ACHN (cell line): ENCODE measurements around the gene USH2A.

Experiments
- DNase-seq: peaks from one replicate; pipeline ENCODE4 v3.0.0-alpha.2; 2015
- in situ Hi-C: cut with HindIII; loops from 2 replicates; pipeline ENCODE4 v1.10.0; 2017; ENCODE audit warnings: low sequenced_read_pairs, low pct_ligation_motif_present, low pct_unique_long_range_greater_than_20kb

USH2A gene

DNA sequence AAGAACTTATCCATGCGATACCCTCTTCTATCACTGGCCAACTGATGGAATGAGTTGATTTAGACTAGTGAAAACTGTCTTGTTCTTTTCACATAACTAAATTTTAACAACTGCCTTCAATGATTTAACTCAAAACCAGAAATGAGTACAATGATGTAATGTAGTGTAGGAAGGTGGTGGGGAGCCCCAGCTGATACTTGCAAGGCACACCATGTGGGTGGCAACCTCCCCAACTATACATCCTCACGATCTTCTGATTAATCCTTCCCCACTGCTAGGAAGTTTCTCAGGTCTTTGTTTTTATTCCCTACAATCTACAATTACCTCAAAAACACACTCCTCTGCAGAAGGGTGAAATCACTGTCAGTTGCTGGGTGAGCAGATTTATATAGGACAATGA, 755.5 kb downstream of the USH2A start:
- no peak for DNase-seq
- in situ Hi-C loops: no loop called here

DNA sequence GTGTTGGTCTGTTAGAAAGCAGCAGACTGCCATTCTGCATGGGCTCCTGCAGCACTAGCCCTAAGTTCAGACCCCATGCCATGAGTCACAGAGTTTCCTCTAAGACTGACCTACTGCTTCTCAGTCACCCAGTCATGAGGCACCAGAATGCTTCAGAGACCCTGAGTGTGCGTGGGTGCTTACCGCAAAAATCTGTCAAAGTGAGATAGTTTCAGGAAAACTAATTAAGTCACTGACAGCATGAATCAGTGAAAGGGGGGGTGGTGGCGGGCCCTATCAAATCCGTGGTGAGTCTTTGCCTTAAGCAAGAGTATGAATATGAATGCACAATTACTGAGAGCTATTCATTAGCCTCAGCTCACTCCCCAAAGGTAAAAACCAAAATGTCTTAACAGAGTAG, 758.0 kb downstream of the USH2A start:
- no peak for DNase-seq
- in situ Hi-C loops: no loop called here

DNA sequence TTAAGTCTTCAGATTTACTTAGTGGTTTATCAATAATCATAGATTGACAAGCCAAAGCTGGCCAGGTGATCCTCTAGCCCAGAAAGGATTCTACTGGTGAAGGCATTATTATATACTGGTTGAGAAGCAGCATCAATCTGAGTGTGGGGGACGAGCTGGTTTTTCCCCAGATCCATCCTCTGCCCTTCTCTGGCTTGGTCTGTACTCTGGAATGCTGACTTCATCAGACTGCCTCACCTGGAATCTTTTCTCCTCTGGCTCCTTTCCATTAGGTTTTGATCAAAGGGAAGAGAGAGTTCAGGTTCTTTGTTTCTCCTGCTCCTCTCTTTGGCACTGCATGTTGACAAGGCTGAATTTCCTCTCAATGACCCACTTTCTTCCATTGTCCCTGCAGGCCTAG, 762.2 kb downstream of the USH2A start:
- in situ Hi-C loops: no loop called here
- DNase-seq: no peak

DNA sequence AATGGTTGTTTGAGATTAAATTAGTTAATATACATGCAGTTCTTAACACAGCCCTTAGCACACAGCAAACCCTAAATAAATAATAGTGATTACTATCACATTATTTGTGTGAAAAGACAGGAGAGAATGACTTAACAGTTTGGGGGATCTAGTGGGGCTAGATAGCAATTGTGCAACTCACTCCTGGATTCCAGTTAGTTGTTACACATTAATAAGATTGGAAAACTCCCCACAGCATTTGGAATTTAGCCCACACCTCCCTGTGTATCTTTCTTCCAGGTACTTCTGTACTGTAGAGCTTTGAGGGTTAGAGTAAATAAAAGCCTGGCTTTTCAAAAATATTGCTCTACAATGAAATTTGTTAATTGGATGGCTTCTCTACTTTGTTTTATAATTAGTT, 763.0 kb downstream of the USH2A start:
- DNase-seq: no peak
- in situ Hi-C loops: no loop called here

DNA sequence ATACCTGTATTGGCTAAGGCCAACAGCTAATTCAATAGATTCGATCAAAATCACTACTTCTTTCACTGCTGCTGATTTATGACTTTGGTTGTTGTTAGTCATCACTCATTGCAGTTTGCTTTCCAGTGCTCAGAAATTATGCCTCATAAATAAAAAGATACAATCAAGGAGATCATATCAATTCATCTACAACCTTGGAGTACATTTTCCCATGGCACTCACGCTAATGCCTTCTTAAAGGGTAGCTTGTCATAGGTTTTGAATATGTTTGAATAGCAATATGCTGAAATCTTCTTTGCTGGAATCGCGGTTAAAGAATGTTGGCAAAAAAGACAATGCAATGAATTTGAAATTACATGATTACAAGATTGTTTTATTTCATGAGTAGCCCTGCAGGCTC, 766.2 kb downstream of the USH2A start:
- in situ Hi-C loops: no loop called here
- DNase-seq: no peak

DNA sequence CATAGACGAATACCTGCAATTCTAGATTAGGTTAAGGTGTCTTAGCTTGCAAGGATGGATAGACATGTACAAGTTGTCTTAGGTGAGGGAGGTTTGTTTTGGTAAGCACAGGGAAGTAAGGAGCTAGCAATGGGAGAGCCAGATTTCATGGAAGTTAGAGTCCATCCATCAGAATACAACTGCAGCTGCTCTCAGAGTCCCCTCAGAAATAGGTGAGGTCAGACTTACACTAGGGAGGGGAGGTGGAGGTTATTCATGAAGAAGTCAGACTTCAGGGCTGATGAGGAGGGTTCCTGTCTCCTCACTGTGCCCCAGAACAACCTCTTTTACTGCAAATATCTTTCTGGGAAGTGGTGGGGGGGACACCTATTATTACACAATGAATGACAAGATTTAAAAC, 770.9 kb downstream of the USH2A start:
- no peak for DNase-seq
- in situ Hi-C loops: no loop called here

DNA sequence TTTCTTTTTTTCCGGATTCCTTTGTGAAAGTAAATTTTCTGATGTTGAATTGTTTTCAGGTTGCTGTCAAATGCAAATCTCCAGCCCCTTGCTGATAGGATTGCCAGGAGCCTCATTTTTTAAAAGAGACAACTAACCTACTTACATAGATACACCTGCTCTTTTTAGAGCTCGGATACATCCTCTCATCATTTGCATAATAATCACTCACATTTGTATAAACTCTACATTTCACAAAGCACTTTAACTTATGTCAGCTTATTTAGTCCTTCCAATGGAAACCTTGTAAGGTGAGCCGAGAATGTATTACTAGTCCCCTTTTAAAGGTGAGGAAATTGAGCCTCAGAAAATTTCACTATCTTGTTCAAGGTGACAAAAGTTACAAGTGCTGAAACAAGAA, 771.4 kb downstream of the USH2A start:
- in situ Hi-C loops: no loop called here
- DNase-seq: no peak

DNA sequence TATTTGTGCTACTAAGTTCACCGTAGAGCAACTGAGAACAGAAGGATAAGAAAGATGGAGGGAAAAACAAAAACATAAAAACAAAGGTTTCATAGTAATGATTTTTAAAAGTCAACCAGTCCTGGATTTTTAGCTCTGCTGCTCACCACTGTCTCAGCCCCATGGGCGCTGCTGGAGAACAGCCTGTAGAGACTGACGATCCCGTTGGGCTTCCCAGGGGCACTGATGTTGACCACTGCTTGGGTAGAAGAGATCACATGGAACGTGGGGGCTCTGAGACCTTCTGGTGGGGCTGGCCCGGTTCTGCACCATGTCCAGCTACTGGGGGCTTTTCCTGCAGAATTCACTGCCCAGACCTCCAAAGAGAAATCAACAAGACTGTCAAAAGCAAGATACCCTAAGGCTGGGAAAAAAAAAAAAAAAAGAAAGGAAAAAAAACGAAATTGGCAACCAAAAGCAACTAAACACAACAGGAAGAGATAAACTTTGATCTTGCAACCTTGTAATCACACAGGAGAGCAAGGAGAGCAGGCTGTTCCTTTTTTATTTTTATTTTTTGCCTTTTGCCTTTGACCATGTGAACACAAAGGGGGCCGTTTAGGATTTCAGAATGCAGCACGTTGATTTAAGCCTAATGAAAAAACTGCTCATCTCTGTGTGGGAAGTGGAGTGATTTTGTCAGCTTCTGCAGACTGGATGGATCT, 772.6 kb downstream of the USH2A start:
- DNase-seq: no peak
- in situ Hi-C loops: no loop called here

DNA sequence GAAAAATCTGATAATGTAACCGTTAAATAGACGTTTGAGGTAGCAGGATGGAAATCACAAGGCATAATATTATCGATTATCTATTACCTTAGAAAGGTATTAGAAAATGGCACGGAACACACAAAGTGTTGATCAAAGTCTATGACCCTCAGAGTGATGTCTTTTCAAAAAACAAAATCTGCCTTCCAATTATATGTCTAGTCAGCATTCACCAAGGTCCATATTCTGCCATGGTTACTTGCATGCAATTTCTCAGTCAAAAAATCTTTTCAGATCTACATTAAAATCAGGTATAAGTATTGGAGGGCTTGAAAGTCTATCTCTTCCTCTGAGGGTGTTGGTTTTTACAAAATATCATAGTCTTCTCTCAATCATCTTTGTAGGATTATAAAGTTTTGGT, 774.3 kb downstream of the USH2A start:
- in situ Hi-C loops: no loop called here
- no peak for DNase-seq

DNA sequence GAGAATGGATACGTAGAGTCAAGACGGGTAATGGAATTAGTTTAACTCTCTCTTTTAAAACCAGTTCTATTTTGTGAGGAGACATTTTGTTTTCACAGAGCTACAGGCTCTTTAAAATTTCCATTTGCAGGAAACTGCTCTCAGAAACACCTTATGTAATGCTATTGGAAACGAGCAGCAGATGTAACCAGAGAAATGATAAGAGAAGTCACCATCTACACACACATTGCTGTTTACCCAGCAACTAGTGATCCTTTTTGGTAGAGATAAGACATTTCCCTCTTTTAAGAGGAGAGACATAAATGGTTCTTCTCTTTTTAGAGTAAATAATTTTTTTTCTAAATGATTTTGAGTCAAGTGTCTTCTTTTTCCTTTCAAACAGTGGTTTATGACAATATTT, 775.5 kb downstream of the USH2A start:
- no peak for DNase-seq
- in situ Hi-C loops: no loop called here

DNA sequence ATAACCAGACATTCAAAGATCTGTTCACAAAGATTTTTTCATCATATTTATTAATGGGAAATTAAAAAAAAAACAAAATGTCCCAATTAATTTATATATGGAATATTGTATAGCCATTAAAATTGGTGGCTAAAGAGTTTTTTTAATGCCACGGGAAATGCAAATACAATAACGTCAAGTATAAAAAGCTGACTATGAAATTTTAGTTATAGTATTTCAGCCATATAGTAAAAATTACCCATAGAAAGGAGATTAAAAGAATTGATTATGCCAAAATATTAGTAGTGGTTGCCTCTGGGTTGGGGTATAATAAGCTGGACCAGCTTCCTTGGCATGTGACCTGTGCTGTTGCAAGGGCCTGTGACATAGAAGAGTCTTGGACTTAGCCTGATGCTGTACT, 777.4 kb downstream of the USH2A start:
- DNase-seq: no peak
- in situ Hi-C loops: no loop called here

DNA sequence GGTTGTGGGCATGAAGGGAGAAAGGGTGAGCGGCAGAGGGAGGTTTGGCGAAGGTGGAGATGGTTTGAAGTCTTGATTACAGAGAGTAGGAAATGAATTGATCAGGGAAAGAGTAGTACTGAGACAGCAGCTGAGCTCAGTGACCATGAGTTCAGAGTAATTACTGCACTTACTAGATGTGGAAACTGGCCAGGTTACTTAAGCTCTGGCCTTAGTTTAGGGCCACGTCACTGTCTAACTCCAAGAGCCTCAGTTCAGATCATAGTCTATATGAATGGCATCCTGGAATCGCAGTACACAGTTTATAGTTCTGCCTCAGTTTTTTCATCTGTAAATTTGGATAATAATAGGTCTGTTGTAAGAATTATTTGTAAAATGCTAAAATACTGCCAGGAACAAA, 778.1 kb downstream of the USH2A start:
- DNase-seq: no peak
- in situ Hi-C loops: no loop called here

DNA sequence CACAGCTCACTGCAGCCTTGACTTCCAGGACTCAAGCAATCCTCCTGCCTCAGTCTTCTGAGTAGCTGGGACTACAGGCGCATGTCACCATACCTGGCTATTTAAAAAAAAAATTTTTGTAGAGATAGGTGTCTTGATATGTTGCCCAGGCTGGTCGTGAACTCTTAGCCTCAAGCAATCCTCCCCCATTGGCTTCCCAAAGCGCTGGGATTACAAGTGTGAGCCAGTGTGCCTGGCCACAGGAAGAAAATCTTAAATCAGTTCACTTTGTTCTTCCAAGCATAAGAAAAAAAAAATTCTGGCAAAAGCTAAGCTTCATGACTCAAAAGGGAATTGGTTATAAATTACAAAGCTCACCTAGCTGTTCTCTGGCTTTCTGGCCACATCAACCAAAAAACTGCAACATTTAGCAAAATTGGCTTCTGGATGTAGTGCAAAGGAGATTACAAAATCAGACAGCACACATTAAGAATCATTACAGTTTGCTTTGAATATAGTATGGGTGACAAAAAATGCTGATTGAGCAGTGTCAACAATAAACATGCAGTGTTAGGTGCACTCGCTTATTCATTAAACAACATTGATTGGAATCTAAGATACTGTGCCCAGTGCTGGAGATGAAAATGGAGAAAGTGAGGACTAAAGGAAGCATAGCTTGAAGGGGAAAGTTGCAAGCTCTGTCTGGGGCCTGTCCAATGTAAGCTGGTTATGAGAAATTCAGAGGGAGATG, 779.5 kb downstream of the USH2A start:
- in situ Hi-C loops: no loop called here

DNA sequence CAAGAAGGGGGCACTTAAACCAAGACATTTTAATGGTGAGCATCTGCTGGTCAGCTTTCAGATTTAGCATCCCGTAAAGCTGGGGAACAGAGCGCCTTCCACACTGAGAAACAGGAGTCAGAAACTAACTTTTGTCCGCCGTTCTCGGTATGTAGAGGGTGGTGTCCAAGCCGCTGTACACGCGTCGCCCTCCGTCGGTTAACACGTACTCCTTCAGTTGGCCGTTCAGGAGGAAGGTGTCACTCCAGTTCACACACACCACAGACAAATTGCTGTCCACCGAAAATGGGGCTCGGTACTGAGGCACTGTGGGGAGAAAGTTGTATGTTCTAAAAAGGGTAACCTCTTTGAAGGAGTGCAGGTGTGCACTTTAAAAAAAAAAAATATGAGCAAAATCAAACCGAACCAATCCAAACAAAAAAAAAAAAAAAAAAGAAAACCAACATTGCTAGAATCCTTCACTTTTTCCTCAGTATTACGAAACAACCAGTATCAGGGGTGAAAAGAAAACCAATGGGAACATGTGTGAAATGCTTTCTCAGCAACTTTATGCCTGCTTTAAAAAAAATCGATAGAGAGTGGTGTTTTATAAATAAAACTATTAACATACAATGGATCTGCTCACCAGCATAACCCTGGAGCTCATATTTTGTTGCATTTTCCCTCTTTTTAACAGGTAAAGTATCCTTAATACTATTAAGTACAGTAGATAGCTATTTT, 782.7 kb downstream of the USH2A start:
- in situ Hi-C loops: no loop called here
- no peak for DNase-seq

More for the DNA sequence above, 779.5 kb downstream of the USH2A start:
- DNase-seq: no peak

DNA sequence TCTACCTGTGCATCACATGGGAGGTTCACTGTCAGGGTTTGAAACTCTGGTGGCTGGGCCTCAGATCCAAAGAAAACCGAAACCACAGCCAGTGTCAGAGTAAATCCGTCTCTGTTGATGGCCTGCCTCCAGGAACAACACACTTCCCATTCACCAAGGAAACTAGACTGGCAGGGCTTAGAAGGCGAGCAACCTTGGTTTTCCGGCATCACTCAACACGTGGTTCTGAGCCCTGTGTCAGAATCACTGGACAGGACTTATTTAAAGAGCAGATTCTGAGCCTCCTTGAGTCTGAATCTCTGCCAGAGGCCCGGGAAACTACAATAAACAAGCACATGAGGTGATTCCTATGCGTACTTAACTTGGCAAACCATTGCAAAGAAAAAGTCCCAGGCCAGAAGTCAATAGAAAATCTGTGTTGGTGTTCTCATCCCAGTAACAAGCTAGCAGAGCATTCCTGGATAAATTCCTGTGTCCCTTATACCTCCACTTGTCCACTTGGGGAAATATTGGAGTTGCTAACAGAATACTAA, 786.1 kb downstream of the USH2A start:
- no peak for DNase-seq
- in situ Hi-C loops: no loop called here

DNA sequence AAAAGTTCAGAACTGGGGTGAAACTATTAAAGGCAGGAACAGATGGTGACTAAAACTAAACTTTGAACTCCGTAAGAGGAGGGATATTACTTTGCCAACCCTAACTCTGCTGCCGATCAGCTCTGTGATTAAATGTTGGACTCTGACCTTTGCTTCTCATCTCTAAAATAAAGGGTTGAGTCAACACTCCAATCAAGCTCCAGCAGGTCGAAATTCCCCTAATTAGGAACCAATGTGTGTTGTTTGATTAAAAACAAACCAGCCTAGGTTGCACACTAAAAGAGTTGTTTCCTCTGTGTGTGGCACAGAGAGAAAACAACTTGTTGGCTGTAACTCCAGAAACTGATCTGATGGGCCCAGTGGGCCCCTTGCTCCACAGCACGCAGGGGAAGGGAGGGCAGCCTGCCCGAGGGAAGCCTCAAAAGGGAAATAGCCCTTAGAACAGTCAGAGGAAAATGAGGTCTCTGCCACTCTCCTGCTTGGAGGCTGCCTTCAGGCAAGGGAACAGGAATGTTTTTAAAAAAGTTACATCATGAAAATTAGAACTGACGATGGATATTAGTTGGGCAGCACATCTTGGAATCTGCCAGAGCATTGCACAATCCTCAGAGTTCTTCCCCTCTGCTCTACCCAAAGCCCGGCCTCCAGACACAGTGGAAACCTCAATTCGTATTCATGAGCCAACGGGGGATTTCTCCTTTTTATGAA, 786.8 kb downstream of the USH2A start:
- in situ Hi-C loops: no loop called here
- no peak for DNase-seq

DNA sequence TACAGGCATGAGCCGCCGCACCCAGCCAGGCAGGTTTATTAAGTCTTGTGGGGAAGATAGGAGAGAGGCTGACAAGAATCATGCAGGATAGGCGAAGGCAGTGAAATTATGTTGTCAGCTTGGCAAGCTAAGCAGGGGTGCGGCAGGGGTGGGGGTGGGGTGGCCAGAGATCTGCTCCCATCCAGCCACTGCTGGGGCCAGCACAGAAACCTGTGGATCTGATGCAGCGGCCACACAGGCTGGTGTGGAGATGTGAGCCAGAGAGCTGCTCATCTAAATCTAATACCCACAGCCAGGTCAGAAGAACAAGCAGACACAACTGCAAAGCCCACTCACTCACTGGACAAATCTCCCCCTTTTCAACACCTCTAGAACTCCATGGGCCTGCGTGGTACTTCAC, 787.4 kb downstream of the USH2A start:
- in situ Hi-C loops: no loop called here
- no peak for DNase-seq

DNA sequence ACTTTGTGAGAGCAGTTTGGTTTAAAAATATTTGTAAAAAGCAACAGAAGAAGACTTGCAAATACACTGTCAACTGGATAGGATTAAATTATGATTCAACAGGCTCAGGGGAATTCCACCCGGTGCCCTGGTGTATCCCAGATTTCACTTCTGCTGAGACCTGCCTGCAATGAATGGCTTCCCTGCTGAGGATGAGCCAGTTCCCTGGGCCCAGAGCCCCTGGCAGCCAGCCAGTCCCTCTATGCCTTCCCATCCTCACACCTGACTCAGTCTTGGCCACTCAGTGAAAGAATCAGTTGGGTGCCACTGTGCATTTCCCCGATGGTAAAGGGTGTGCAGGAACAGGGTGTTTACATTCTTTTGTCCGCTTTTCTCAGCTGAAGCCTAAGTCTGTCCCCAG, 791.8 kb downstream of the USH2A start:
- peak; percentile 64 for DNase-seq

DNA sequence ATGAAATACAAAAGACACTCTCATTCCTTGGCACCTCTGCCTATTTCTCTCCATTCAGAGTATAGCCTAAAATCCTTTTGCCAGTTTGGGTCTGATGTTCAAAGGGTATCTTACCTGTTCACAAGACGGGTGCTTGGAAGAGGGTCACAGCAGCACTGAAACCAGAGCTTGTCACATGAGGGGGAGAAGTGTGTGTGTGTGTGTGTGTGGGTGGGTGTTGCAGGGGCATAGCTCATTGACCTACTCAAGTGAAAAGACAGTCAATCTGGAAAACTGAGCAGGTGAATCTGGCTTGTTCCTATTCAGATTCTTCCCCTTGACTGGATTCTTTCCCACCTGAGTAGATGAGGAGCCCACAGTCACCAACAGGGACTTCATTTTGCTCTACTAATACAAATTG, 792.2 kb downstream of the USH2A start:
- no peak for DNase-seq
- in situ Hi-C loops: no loop called here

More for the DNA sequence above, 791.8 kb downstream of the USH2A start:
- in situ Hi-C loops: no loop called here
